Urinary bladder (tissue), 4 donors: ENCODE measurements around the gene GRM7. TPM values are rescaled to one million over a fixed set of nuclear protein-coding genes. Genes with fewer than 3 reads are reported as not detected.

Source experiments
- DNase-seq: peaks from one replicate; pipeline ENCODE4 v3.0.0-alpha.2; 2015; ENCODE audit errors: extremely low spot score
- H3K27ac ChIP-seq: one replicate; pipeline ENCODE4 v1.5.1; 2013; ENCODE audit warnings: low read depth, mild to moderate bottlenecking, moderate library complexity
- H3K36me3 ChIP-seq: one replicate; pipeline ENCODE4 v1.6.1; 2013; ENCODE audit warnings: mild to moderate bottlenecking, moderate library complexity; ENCODE audit not compliant: insufficient read depth
- H3K4me1 ChIP-seq: one replicate; pipeline ENCODE4 v1.6.1; 2013; ENCODE audit warnings: mild to moderate bottlenecking, moderate library complexity; ENCODE audit not compliant: insufficient read depth
- H3K4me3 ChIP-seq: one replicate; pipeline ENCODE4 v1.5.1; 2013; ENCODE audit warnings: low read depth, low read length
- WGBS: extraction: QIAGEN DNeasy Blood & Tissue Kit; methylation state at CpG from one replicate; pipeline ENCODE4 v1.1.7; 2013; 5-methylcytosine and 5-hydroxymethylcytosine counted together
- polyA plus RNA-seq: library from polyadenylated mRNA; stranded (reverse); fragments of 200-250 nt; gene quantifications from one replicate; pipeline ENCODE4 v1.2.3, GENCODE V29; 2013
- total RNA-seq: library from RNA; depleted of rRNA; stranded (reverse); fragments of >200 nt; gene quantifications from one replicate; pipeline ENCODE4 v1.2.3, GENCODE V29; 2014
- donor health status: healthy with polysubstance abuse.
- donor health status: healthy.

Gene GRM7
- total and polyA plus RNA-seq, 2 donors, result 2.3 to 14.6 TPM

DNA sequence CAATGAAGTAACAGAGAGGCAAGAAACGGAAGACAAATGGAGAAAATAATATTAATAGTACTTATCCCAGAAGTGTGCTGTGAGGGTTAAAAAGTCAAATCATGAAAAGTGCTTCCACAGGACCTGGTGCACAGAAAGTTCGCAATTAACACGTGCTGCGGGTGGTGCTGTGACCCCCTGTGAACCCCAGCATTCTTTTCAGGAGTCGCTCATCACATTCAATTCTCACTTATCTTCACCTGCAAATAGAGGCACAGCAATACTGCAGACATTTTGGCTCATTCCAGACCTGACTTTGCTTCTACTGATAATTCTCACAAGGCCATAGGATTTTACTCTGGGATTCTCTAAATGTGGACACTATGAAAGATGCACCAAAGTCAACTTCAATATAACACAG, 584.4 kb downstream of the GRM7 start:
- no peaks in the 10 kb centered on the region for H3K36me3 ChIP-seq
- no peaks in the 10 kb centered on the region for H3K4me1 ChIP-seq
- no peak for DNase-seq
- no peak overlapping the region for H3K27ac ChIP-seq
- no peak overlapping the region for H3K4me3 ChIP-seq
- 82% methylated on average over 5 of the region's 5 CpGs for WGBS

DNA sequence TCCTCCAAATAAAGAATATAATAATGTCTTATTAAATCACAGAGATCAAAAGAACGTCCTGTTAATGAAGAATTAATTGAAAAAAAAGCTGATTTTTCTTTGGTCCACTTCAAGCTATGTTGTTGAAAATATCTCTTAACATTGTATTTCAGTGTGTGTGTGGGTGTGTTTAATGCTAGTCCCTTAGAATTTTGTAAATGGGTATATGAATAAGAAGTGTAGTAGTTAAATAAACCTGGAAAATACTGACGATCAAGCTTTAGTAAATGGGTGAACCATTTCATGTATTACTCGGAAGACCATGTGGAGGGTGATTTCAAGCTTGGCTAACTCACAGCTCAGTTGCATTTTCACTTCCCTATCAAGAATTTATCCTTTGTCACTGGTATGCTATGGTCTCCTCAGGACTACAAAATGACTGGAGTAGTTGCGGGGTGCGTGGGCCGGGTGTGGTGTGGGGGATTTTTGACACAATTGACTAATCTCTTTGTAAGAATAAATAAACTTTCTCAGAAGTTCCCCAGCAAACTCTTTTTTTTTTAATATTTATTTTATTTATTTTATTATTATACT, 586.4 kb downstream of the GRM7 start:
- no peaks in the 10 kb centered on the region for H3K4me1 ChIP-seq
- H3K4me3 ChIP-seq, result no peak overlapping the region
- 87% methylated on average over 6 of the region's 6 CpGs for WGBS
- no peak for DNase-seq
- no peak overlapping the region for H3K27ac ChIP-seq
- H3K36me3 ChIP-seq, result no peaks in the 10 kb centered on the region

DNA sequence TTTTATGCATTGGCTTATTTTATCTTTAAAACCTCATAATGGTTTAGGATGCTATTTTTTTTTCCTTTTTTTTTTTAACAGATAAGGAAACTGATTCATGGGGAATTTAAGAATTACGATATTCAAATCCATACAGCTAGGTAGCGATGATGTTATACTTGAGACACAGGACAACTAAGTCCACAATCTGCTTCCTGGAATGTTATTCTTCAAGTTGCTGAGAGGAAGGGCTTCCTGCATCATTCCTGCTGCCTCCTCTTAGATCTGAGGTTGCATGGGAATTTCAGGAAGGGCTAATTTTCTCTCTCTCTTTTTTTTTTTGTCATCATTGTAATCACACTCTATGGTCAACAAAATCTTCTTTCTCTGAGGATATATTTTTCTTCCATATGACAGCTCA, 595.5 kb downstream of the GRM7 start:
- no peaks in the 10 kb centered on the region for H3K36me3 ChIP-seq
- no peak for DNase-seq
- no peak overlapping the region for H3K4me3 ChIP-seq
- no peak overlapping the region for H3K27ac ChIP-seq
- WGBS, result 89% methylated on average over 2 of the region's 2 CpGs
- no peaks in the 10 kb centered on the region for H3K4me1 ChIP-seq

DNA sequence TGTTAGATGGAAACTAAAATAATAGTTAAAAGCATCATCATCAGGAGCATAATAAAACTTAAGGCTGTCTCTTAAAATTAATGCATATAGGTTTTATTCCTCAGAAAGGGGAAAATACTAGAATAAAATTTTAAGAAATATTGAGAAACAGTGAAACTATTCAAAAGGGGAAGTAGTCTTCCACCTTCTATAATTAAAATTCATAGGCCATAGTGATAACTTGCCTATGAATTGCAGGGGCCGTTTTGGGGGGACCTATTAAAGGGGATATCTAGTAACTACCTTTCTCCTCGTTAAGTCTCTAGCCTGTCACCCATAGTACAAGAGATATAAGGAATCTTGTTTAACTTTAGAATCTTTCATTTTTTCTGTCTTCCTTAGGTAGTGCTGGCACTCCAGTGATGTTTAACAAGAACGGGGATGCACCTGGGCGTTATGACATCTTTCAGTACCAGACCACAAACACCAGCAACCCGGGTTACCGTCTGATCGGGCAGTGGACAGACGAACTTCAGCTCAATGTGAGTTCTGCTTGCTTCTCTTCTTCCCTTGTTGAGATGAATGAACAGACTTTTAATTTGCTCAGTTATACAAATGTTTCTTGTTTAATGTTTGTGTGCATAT, 600.4 kb downstream of the GRM7 start:
- H3K36me3 ChIP-seq, result no peaks in the 10 kb centered on the region
- no peak overlapping the region for H3K27ac ChIP-seq
- WGBS, result 89% methylated on average over 8 of the region's 8 CpGs
- DNase-seq, result no peak
- no peak overlapping the region for H3K4me3 ChIP-seq
- no peaks in the 10 kb centered on the region for H3K4me1 ChIP-seq

GRCh38 chr3:7469866-7470265, 609.0 kb downstream of the GRM7 start:
- H3K27ac ChIP-seq, result no peak overlapping the region
- no peaks in the 10 kb centered on the region for H3K36me3 ChIP-seq
- WGBS, result 93% methylated on average over 2 of the region's 2 CpGs
- DNase-seq, result no peak
- H3K4me1 ChIP-seq, result no peaks in the 10 kb centered on the region
- no peak overlapping the region for H3K4me3 ChIP-seq

- H3K27ac ChIP-seq, result no peak overlapping the region
- WGBS, result 94% methylated on average over 1 of the region's 1 CpG
These were observed 623.7 kb downstream of the GRM7 start for GRCh38 chr3:7484636-7485035.

DNA sequence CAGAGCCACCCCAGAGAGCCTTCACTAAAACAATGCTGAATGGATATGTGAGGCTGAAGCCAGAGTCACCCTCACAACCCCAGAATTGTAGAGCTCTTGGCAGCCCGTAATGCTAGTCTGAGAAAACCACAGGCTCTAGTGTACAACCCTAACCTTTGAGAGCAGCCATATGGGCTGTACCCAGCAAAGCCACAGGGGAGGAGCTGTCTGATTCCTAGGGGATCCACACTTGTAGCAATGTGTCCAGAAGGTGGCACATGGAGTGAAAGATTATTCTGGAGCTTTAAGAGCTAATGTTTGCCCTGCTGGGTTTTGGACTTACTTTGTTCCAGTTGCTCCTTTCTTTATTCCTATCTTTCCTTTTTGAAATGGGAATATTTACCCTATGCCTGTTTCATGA, 626.8 kb downstream of the GRM7 start:
- WGBS, result 36% methylated on average over 1 of the region's 1 CpG

More at GRCh38 chr3:7484636-7485035, 623.7 kb downstream of the GRM7 start:
- no peaks in the 10 kb centered on the region for H3K36me3 ChIP-seq
- DNase-seq, result no peak
- no peak overlapping the region for H3K4me3 ChIP-seq
- no peaks in the 10 kb centered on the region for H3K4me1 ChIP-seq

DNA sequence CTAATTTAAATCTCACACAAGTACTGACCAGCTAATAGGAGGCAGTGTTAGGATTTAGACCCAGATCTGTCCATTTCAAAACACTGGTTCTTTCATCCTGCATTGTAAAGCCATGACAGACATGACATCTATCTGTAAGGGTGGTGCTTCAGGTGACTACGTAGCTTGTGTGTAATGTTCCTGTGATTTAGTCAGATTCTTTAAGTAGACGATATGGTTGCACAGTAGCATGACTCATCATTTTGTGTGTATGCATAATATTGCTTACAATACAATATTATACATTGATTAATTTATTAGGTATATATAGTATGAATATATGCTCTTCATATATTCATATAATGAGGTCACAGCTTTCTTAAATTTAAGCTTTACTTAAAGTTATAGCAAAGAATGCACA, 628.5 kb downstream of the GRM7 start:
- no peak overlapping the region for H3K4me3 ChIP-seq
- no peaks in the 10 kb centered on the region for H3K4me1 ChIP-seq
- no peaks in the 10 kb centered on the region for H3K36me3 ChIP-seq
- no peak for DNase-seq
- 92% methylated on average over 2 of the region's 2 CpGs for WGBS
- no peak overlapping the region for H3K27ac ChIP-seq

More for the DNA sequence above, 626.8 kb downstream of the GRM7 start:
- H3K4me1 ChIP-seq, result no peaks in the 10 kb centered on the region
- no peak overlapping the region for H3K27ac ChIP-seq
- H3K36me3 ChIP-seq, result no peaks in the 10 kb centered on the region
- DNase-seq, result no peak
- H3K4me3 ChIP-seq, result no peak overlapping the region

DNA sequence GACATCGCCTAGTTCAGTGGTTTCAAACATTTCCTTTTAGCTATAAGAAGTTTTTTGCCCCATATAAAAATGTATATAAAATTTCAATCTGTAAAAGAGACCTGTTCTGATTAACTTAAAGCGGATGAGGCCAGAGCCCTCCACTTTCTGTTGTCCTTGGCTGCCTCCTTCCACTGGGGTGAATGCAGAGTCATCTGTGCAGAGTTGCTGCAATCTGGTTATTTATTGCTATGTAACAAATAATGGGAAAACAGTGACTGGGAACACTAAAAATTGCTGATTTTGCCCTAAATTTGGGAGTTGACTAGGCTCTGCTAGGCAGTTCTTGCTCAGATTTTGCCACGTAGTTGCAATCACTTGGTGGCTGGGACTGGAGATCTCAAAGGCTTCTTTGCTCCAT, 637.8 kb downstream of the GRM7 start:
- Histone ChIP-seq H3K36me3 (no peaks in the 10 kb centered on the region), H3K27ac (no peak overlapping the region), H3K4me1 (no peaks in the 10 kb centered on the region), H3K4me3 (no peak overlapping the region)
- WGBS, result 93% methylated on average over 3 of the region's 3 CpGs
- DNase-seq, result no peak

DNA sequence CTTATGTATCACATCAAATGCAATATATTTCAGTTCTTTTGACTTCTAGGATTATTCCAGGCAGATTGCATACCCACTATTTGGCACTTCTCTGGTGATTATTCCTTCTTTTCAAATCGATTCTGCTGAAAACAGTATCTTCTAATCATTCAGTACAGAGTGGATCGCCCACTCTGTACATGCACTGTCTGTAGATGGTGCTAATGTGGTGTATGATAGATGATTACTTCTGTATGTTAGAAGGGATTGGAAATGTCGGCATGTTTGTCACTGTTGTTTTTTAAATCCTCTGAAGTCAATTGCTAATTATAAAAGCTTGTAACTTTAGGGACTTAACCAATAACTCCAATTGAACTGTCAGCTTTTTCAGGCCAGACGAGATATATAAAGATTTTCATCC, 642.5 kb downstream of the GRM7 start:
- H3K4me3 ChIP-seq, result no peak overlapping the region
- DNase-seq, result no peak
- 86% methylated on average over 4 of the region's 4 CpGs for WGBS
- no peaks in the 10 kb centered on the region for H3K36me3 ChIP-seq
- no peaks in the 10 kb centered on the region for H3K4me1 ChIP-seq
- no peak overlapping the region for H3K27ac ChIP-seq

DNA sequence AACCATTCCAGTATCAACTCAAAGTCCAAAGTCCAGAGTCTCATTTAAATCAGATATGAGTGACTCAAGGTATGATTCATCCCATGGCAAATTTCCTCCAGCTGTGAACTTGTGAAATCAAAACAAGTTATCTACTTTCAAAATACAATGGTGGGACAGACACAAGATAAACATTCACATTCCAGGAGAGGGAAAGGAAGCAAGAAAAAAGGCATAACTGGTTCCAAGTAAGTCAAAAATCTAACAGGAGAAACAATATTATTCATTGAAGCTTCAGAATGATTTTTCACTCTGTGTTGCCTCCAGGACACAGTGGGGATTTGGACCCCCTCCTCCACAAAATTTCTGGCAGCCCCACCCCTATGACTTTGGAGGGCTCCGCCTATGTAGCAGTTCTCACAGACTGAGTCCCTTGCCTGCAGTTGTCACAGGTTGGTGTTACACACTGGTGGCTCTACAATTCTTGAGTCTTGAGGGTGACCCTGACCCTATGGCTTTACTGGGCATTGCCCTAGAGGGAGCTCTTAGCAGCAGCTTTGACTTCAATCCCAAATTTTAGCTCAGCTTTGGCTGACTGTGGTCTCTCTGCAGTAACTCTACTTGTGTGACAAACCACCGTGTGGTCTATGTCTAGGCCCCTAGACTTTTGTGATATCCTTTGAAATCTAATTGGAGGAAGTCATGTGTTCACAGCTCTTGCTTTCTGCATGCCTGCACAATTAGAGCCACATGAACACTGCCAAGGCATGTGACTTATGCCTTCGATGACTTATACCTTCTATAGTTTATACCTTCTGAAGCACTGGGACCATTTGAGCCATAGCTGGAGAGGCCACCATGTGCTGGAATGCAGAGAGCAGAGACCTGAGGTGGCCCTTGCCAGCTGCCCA, 644.2 kb downstream of the GRM7 start:
- no peaks in the 10 kb centered on the region for H3K36me3 ChIP-seq
- DNase-seq, result no peak
- no peak overlapping the region for H3K4me3 ChIP-seq
- H3K4me1 ChIP-seq, result no peaks in the 10 kb centered on the region
- no peak overlapping the region for H3K27ac ChIP-seq
- 92% methylated on average over 3 of the region's 3 CpGs for WGBS

DNA sequence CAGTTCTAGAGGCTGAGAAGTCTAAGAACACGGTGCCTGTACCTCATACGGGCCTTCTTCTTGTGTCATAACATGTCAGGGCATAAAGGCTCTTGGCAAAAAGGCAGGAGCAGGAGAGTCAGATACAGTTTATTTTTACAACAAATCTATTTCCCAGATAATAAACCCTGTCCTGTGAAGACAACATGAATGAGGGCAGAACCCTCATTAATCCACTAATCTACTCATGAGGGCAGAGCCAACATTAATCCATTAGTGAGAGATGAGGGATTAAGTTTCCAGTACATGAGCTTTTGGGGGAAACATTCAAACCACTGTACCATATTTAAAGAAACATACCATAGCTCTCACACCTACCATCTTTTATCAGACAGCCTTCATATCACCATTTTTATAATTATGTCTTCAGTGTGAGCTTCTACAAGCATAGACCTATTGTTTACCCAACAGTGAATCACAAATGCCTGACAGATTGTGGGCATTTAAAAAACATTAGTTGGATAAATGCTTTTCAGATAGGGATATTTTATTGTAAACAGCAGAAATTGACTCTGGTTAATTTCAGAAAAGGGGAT, 645.8 kb downstream of the GRM7 start:
- 45% methylated on average over 2 of the region's 2 CpGs for WGBS
- Histone ChIP-seq H3K36me3 (no peaks in the 10 kb centered on the region), H3K27ac (no peak overlapping the region), H3K4me3 (no peak overlapping the region), H3K4me1 (no peaks in the 10 kb centered on the region)
- DNase-seq, result no peak

GRCh38 chr3:7508821-7509220, 647.9 kb downstream of the GRM7 start:
- no peak overlapping the region for H3K4me3 ChIP-seq
- no peaks in the 10 kb centered on the region for H3K36me3 ChIP-seq
- no peak overlapping the region for H3K27ac ChIP-seq
- H3K4me1 ChIP-seq, result no peaks in the 10 kb centered on the region
- 49% methylated on average over 2 of the region's 2 CpGs for WGBS
- DNase-seq, result no peak

DNA sequence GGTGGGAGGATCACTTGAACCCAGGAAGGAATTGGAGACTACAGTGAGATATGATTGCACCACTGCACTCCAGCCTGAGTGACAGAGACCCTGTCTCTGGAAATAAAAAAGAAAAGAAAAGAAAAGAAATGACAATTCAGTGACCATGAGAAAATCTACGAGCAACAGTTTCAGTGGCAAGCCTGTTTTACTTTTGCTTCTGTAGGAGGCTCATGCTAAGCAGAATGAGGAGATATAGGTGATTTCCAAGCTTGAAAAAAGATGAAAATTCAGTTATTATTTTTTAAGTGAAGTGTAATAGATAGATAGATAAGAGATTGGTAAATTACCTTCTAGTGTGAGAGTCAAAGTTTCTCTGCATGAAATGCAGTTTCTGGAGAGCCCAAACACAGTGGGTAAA, 651.1 kb downstream of the GRM7 start:
- no peak overlapping the region for H3K27ac ChIP-seq
- no peak for DNase-seq
- WGBS, result 96% methylated on average over 1 of the region's 1 CpG
- no peak overlapping the region for H3K4me3 ChIP-seq
- H3K4me1 ChIP-seq, result no peaks in the 10 kb centered on the region
- no peaks in the 10 kb centered on the region for H3K36me3 ChIP-seq
